RWPE2 (cell line): ENCODE results near the gene GTF2IRD2.
"Not testable (repeated sequence)": the region's sequence is repeated elsewhere in the genome, so short reads cannot be mapped to it uniquely, and the experiment has no call there.

ENCODE experiments used
- ATAC-seq: fragments of 200-7000 bp; cut with Tn5 transposase; 3 replicates; pipeline ENCODE4 v1.9.1; 2021; ENCODE audit warnings: low read depth
- DNase-seq: peaks from one replicate; pipeline ENCODE4 v3.0.0-alpha.2; 2020; ENCODE audit warnings: low spot score
- H3K27ac ChIP-seq: fragments of 450-650 bp; 2 replicates; pipeline ENCODE4 v1.5.1; 2017; ENCODE audit warnings: mild to moderate bottlenecking; ENCODE audit not compliant: poor library complexity, severe bottlenecking
- H3K27me3 ChIP-seq: fragments of 250-450 bp; sonication (Bioruptor Pico); 2 replicates; pipeline ENCODE4 v1.5.1; 2021; ENCODE audit warnings: mild to moderate bottlenecking, moderate library complexity; ENCODE audit not compliant: insufficient read depth, poor library complexity, severe bottlenecking
- H3K36me3 ChIP-seq: fragments of 250-450 bp; sonication (Bioruptor Pico); 2 replicates; pipeline ENCODE4 v1.5.1; 2020; ENCODE audit warnings: low read depth, mild to moderate bottlenecking, moderate library complexity
- H3K4me1 ChIP-seq: fragments of 250-450 bp; sonication (Bioruptor Pico); 2 replicates; pipeline ENCODE4 v1.5.1; 2021; ENCODE audit warnings: mild to moderate bottlenecking, moderate library complexity; ENCODE audit not compliant: insufficient read depth, poor library complexity, severe bottlenecking
- H3K4me3 ChIP-seq: fragments of 250-450 bp; sonication (Bioruptor Pico); 2 replicates; pipeline ENCODE4 v1.5.1; 2021; ENCODE audit warnings: mild to moderate bottlenecking, moderate library complexity; ENCODE audit not compliant: severe bottlenecking
- H3K9me3 ChIP-seq: fragments of 250-450 bp; sonication (Bioruptor Pico); 2 replicates; pipeline ENCODE4 v1.5.1; 2021; ENCODE audit warnings: mild to moderate bottlenecking, moderate library complexity; ENCODE audit not compliant: severe bottlenecking

GTF2IRD2 gene

GRCh38 chr7:74779053-74779452 lies 72.4 kb downstream of the GTF2IRD2 start:
- not testable (repeated sequence) for H3K27me3 ChIP-seq, H3K4me3 ChIP-seq, H3K4me1 ChIP-seq, H3K27ac ChIP-seq, ATAC-seq, H3K9me3 ChIP-seq, H3K36me3 ChIP-seq
- peak; percentile 31 for DNase-seq

GRCh38 chr7:74775111-74775510 lies 76.3 kb downstream of the GTF2IRD2 start:
- H3K36me3 ChIP-seq, H3K9me3 ChIP-seq, H3K27ac ChIP-seq, DNase-seq, H3K27me3 ChIP-seq, H3K4me3 ChIP-seq, H3K4me1 ChIP-seq, ATAC-seq: not testable (repeated sequence)

- not testable (repeated sequence) for DNase-seq, H3K9me3 ChIP-seq, H3K4me1 ChIP-seq, H3K27me3 ChIP-seq, ATAC-seq, H3K4me3 ChIP-seq, H3K36me3 ChIP-seq, H3K27ac ChIP-seq
Observed at GRCh38 chr7:74773760-74774750, 77.3 kb downstream of the GTF2IRD2 start, which contains the start of gene NCF1. Gene NCF1, plus strand, starts transcription at chr7:74774011. Its CDS starts 21 bp downstream, at chr7:74774032.

- DNase-seq, H3K27ac ChIP-seq, H3K4me3 ChIP-seq, H3K36me3 ChIP-seq, H3K4me1 ChIP-seq, H3K27me3 ChIP-seq, H3K9me3 ChIP-seq, ATAC-seq: not testable (repeated sequence)
Observed at GRCh38 chr7:74772093-74772492, 79.3 kb downstream of the GTF2IRD2 start.

DNA sequence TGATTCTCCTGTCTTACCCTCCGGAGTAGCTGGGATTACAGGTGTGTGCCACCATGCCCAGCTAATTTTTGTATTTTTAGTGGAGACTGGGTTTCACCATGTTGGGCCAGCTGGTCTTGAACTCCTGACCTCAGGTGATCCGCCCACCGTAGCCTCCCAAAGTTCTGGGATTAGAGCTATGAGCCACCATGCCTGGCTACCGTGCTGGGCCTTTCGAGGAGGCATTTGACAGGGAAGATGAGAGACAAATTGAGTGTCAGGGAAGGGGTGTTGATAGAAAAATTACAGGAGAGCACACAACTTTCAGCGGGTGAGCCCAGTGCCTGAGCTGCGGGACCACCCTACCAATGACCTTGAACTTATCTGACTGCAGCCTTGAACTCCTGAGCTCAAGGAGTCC lies 81.3 kb downstream of the GTF2IRD2 start:
- H3K36me3 ChIP-seq, DNase-seq, H3K4me3 ChIP-seq, H3K27ac ChIP-seq, H3K27me3 ChIP-seq, ATAC-seq, H3K4me1 ChIP-seq, H3K9me3 ChIP-seq: not testable (repeated sequence)

- H3K27ac ChIP-seq, ATAC-seq, H3K27me3 ChIP-seq, DNase-seq, H3K36me3 ChIP-seq, H3K4me3 ChIP-seq, H3K9me3 ChIP-seq, H3K4me1 ChIP-seq: not testable (repeated sequence)
Observed at GRCh38 chr7:74766991-74767390, 84.4 kb downstream of the GTF2IRD2 start.

DNA sequence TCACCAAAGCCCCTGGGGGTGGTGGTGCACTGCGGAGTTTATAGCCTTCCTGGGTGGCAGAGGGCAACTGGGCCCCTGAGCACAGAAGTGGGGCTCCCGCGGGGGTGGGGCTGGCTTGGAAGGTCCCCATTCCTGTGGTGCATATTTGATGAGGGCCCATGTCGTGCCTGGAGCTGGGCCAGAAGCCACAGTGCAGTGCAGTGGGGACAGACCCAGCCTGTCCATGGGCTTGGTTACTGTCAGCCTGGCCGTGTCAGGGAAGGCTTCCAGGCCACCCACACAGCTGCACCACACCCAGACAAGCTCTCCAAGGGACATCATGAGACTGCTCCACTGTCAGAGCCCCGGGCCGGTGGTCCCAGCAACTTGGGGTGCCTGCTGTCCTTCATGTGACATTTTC lies 84.9 kb downstream of the GTF2IRD2 start:
- not testable (repeated sequence) for H3K27me3 ChIP-seq, H3K36me3 ChIP-seq, DNase-seq, ATAC-seq, H3K27ac ChIP-seq, H3K4me3 ChIP-seq, H3K4me1 ChIP-seq, H3K9me3 ChIP-seq

DNA sequence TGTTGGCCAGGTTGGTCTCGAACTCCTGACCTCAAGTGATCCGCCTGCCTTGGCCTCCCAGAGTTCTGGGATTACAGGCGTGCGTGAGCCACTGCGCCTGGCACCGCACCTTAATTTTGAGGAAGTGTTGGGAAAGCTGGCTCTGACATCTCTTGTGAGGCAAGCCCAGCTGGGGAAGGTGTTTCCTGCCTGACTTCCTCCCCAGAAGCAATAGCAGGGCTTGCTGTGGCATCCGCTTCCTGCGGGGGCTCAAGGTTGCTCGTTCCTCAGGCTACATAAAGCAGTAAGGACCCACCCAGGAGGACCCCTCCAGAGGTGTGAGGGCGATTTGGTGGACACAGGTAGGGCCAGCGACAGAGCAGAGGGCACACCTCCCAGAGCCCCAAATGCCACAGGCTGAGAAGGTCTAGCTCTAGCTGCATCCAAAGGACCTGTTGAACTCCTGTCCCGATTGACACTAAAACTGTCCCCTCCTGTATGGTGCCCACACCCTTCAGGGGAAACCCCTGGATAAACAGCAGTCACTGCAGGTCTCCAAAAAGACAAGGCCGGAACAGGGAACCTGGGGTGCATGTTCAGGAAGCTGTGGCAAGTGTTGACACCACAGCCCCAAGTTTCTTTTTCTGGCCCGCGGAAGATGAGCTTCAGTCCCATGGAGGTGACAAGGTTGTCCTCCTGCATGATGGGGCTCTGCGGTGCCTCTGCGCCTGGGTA lies 86.0 kb downstream of the GTF2IRD2 start:
- H3K27me3 ChIP-seq, H3K36me3 ChIP-seq, DNase-seq, ATAC-seq, H3K4me3 ChIP-seq, H3K9me3 ChIP-seq, H3K27ac ChIP-seq, H3K4me1 ChIP-seq: not testable (repeated sequence)

GRCh38 chr7:74758982-74759381 lies 92.4 kb downstream of the GTF2IRD2 start:
- not testable (repeated sequence) for H3K27me3 ChIP-seq, H3K4me1 ChIP-seq, H3K27ac ChIP-seq, H3K36me3 ChIP-seq, H3K4me3 ChIP-seq, DNase-seq, H3K9me3 ChIP-seq
- peak; percentile 58 for ATAC-seq

DNA sequence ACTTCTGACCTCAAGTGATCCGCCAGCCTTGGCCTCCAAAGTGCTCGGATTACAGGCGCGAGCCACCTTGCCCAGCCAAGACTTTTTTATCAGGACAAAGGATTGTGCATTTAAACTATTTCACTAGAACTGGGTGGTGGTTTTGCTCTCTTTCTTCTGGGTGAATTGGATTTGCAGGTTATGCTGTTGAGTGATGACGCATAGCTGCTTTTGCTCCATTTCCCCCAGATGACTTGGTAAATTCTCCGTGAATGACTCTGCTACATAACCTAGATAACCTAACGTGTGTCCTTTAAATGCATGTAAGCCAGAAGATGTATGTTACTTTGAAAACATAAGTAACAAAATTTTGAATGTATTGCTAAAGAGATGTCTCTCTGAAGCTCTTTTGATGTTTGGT lies 93.1 kb downstream of the GTF2IRD2 start:
- not testable (repeated sequence) for H3K36me3 ChIP-seq, H3K4me1 ChIP-seq, H3K9me3 ChIP-seq, H3K27me3 ChIP-seq, H3K4me3 ChIP-seq, DNase-seq, H3K27ac ChIP-seq
- ATAC-seq: peak; percentile 52

GRCh38 chr7:74756673-74757072 lies 94.7 kb downstream of the GTF2IRD2 start:
- H3K9me3 ChIP-seq, H3K27me3 ChIP-seq, DNase-seq, H3K4me3 ChIP-seq, H3K36me3 ChIP-seq, H3K4me1 ChIP-seq, H3K27ac ChIP-seq: not testable (repeated sequence)
- peak; percentile 64 for ATAC-seq
